K562 (cell line): ENCODE measurements around the gene ATXN7L1. TPM values are rescaled to one million over a fixed set of nuclear protein-coding genes. Genes with fewer than 3 reads are reported as not detected.

ENCODE experiments used
- ATAC-seq: fragments of 200-7000 bp; cut with Tn5 transposase; 3 replicates; pipeline ENCODE4 v1.9.1; 2020; ENCODE audit warnings: moderate library complexity
- BruUV-seq: library from RNA; stranded (reverse); fragments of 400-500 nt; replicated peaks from 2 replicates; lab custom pipeline; 2021; lab: Mats Ljungman, UMichigan
- CTCF ChIA-PET: fragments of 300-600 bp; formaldehyde crosslinking; extraction: SDS; loops from one replicate; lab custom pipeline; 2021; ENCODE audit warnings: low intra/inter-chr PET ratio; lab: Yijun Ruan, JAX
- POLR2A ChIA-PET: fragments of 300-600, 350-650 bp; sonication (Branson Sonifier 250); formaldehyde crosslinking; extraction: SDS; loops from one replicate; lab custom pipeline; 2021; ENCODE audit warnings: antibody characterized with exemption, inconsistent platforms; lab: Yijun Ruan, JAX
- DNase-seq, 4 experiments: peaks; one replicate each; pipeline versions ENCODE4 v3.0.0 to v3.0.0-alpha.2; 2011 to 2018; ENCODE audit warnings: low spot score in 3 of 4, mixed read lengths in 3 of 4; ENCODE audit errors: extremely low read depth in 1 of 4
- FAIRE-seq: peaks from 2 replicates; lab custom pipeline; 2011; peaks lifted over from hg19 to GRCh38; lab: Jason Lieb, UNC
- H2AFZ ChIP-seq: 2 replicates; pipeline ENCODE4 v1.6.0; 2011; ENCODE audit warnings: low read depth, low read length, control low read depth, inconsistent platforms
- H3K27ac ChIP-seq: fragments of 200-600 bp; 3 replicates; pipeline ENCODE4 v1.8.0; 2011; ENCODE audit warnings: low read depth, mild to moderate bottlenecking, control low read depth, inconsistent platforms, low read length, moderate library complexity, mixed read lengths; ENCODE audit errors: extremely low read depth
- H3K27me3 ChIP-seq, 2 experiments: fragments of 300-600 bp in 1 of 2; 2 replicates in 1 of 2; 3 replicates in 1 of 2; pipeline versions ENCODE4 v1.6.0 to v1.8.0; 2011; ENCODE audit warnings: inconsistent platforms in 2 of 2, low read length in 2 of 2, mild to moderate bottlenecking in 1 of 2, mixed read lengths in 1 of 2, moderate library complexity in 1 of 2; ENCODE audit not compliant: control insufficient read depth in 2 of 2, insufficient read depth in 2 of 2
- H3K36me3 ChIP-seq: fragments of 300-600 bp; 3 replicates; pipeline ENCODE4 v1.8.0; 2011; ENCODE audit warnings: mild to moderate bottlenecking, low read length, inconsistent platforms; ENCODE audit not compliant: control insufficient read depth, insufficient read depth
- H3K4me1 ChIP-seq, 2 experiments: fragments of 200-600 bp in 1 of 2; replicated peaks in 1 of 2; 2 replicates in 1 of 2; 3 replicates in 1 of 2; pipeline versions ENCODE4 v1.5.1 to v1.8.0; 2011; ENCODE audit warnings: inconsistent platforms in 2 of 2, low read length in 2 of 2, mild to moderate bottlenecking in 1 of 2, mixed read lengths in 1 of 2, moderate library complexity in 1 of 2; ENCODE audit not compliant: control insufficient read depth in 2 of 2, insufficient read depth in 2 of 2
- H3K4me2 ChIP-seq: 2 replicates; pipeline ENCODE4 v1.6.1; 2011; ENCODE audit warnings: low read length, control low read depth, inconsistent platforms, mixed read lengths; ENCODE audit not compliant: insufficient read depth
- H3K4me3 ChIP-seq: fragments of 200-600 bp; sonication (generic), shearing (Covaris generic); 2 replicates; pipeline ENCODE4 v1.5.1; 2016; ENCODE audit warnings: control low read depth, inconsistent platforms
- H3K79me2 ChIP-seq: fragments of 200-600 bp; 3 replicates; pipeline ENCODE4 v1.8.0; 2011; ENCODE audit warnings: low read length, inconsistent platforms; ENCODE audit not compliant: control insufficient read depth, insufficient read depth
- H3K9ac ChIP-seq, 2 experiments: 2 replicates each; pipeline versions ENCODE4 v1.6.0 to v1.6.1; 2011; ENCODE audit warnings: low read depth in 2 of 2, low read length in 2 of 2, control low read depth in 1 of 2, inconsistent platforms in 1 of 2, mild to moderate bottlenecking in 1 of 2, mixed read lengths in 1 of 2; ENCODE audit not compliant: insufficient read depth in 1 of 2
- H3K9me1 ChIP-seq: one replicate; pipeline ENCODE4 v1.6.0; 2011; ENCODE audit warnings: inconsistent platforms, mild to moderate bottlenecking, low read length, moderate library complexity; ENCODE audit not compliant: control insufficient read depth, insufficient read depth
- H3K9me3 ChIP-seq: replicated peaks from 2 replicates; pipeline ENCODE4 v1.5.1; 2011; ENCODE audit warnings: low read depth, low read length, inconsistent platforms; ENCODE audit not compliant: control insufficient read depth, insufficient read depth
- H4K20me1 ChIP-seq: replicated peaks from 2 replicates; pipeline ENCODE4 v1.6.1; 2011; ENCODE audit warnings: low read length, inconsistent platforms, mixed read lengths; ENCODE audit not compliant: control insufficient read depth, insufficient read depth
- COPS2 ChIP-seq: fragments of 450-650 bp; conservative IDR thresholded peaks from 2 replicates; pipeline ENCODE4 v1.6.1; 2016; ENCODE audit warnings: mild to moderate bottlenecking, moderate library complexity
- DDX20 ChIP-seq: fragments of 450-650 bp; IDR thresholded peaks from 2 replicates; pipeline ENCODE4 v1.6.1; 2016; ENCODE audit warnings: missing genetic modification characterization, low read depth, mild to moderate bottlenecking, missing compliant biosample characterization, moderate library complexity
- ETS1 ChIP-seq: conservative IDR thresholded peaks from 2 replicates; pipeline ENCODE4 v1.6.1; 2011; ENCODE audit warnings: low read depth, mild to moderate bottlenecking, low read length; ENCODE audit not compliant: control insufficient read depth
- KLF6 ChIP-seq: fragments of 250-450 bp; sonication (Bioruptor Pico); IDR thresholded peaks from 2 replicates; pipeline ENCODE4 v1.4.0; 2020; ENCODE audit warnings: mild to moderate bottlenecking, moderate library complexity, borderline replicate concordance
- MAFF ChIP-seq: IDR thresholded peaks from 2 replicates; pipeline ENCODE4 v1.6.1; 2012; ENCODE audit warnings: low read length, improper control_type of control experiment
- MAFG ChIP-seq: fragments of 450-650 bp; conservative IDR thresholded peaks from 2 replicates; pipeline ENCODE4 v1.6.1; 2016; ENCODE audit warnings: missing genetic modification characterization, missing compliant biosample characterization
- NBN ChIP-seq: fragments of 450-650 bp; IDR thresholded peaks from 2 replicates; pipeline ENCODE4 v1.6.1; 2016; ENCODE audit warnings: low read depth, mild to moderate bottlenecking
- PHF20 ChIP-seq: fragments of 450-650 bp; IDR thresholded peaks from 2 replicates; pipeline ENCODE4 v1.6.1; 2018; ENCODE audit not compliant: partially characterized antibody
- SFPQ ChIP-seq: fragments of 200-400 bp; formaldehyde crosslinking; IDR thresholded peaks from 2 replicates; pipeline ENCODE4 v1.6.1; 2017; ENCODE audit warnings: mild to moderate bottlenecking, low read depth, low read length, moderate library complexity
- UBTF ChIP-seq, 2 experiments: IDR thresholded peaks; 2 replicates each; pipeline ENCODE4 v1.6.1; 2012; ENCODE audit warnings: improper control_type of control experiment in 2 of 2, low read depth in 2 of 2, low read length in 2 of 2, borderline replicate concordance in 1 of 2
- ZNF232 ChIP-seq: sonication (generic); formaldehyde crosslinking; IDR thresholded peaks from 2 replicates; pipeline ENCODE4 v1.8.0; 2022; ENCODE audit warnings: mild to moderate bottlenecking, missing genetic modification reagents
- ZNF57 ChIP-seq: fragments of 450-650 bp; formaldehyde crosslinking; IDR thresholded peaks from 2 replicates; pipeline ENCODE4 v1.4.0; 2020; ENCODE audit warnings: mild to moderate bottlenecking, moderate library complexity
- ZSCAN32 ChIP-seq: fragments of 450-650 bp; formaldehyde crosslinking; IDR thresholded peaks from 2 replicates; pipeline ENCODE4 v1.4.0; 2020; ENCODE audit warnings: mild to moderate bottlenecking, moderate library complexity
- WGBS: fragments of 100-300 bp; shearing (Covaris generic); methylation state at CpG from one replicate; pipeline ENCODE4 v1.1.6; 2016; ENCODE audit warnings: low coverage, mixed read lengths; ENCODE audit not compliant: insufficient coverage; ENCODE audit errors: missing lambda C conversion rate; 5-methylcytosine and 5-hydroxymethylcytosine counted together
- in situ Hi-C: fragments of 300-500 bp; cut with MboI; formaldehyde crosslinking; loops from 4 replicates; pipeline ENCODE4 v1.15.0; 2018; ENCODE audit warnings: inconsistent platforms, mixed read lengths
- intact Hi-C: fragments of 100-400 bp; cut with micrococcal nuclease; formaldehyde crosslinking; loops from 2 replicates; pipeline ENCODE4 v1.14.2; 2022
- polyA plus RNA-seq, 8 experiments: library from polyadenylated mRNA; depleted of rRNA in 4 of 8; stranded (reverse) in 5 of 8; unstranded in 3 of 8; fragments of >200 nt; fragmentation: Nextera tagmentation in 2 of 8; fragmentation: Illumina TruSeq in 1 of 8; extraction: Ambion mirVana in 2 of 8; extraction: Trizol in 1 of 8; gene quantifications; 2 replicates each; pipeline versions ENCODE4 v1.2.1 to v1.2.3, GENCODE V29; 2011 to 2014; ENCODE audit warnings: inconsistent platforms in 1 of 8, missing spikeins in 1 of 8
- total RNA-seq, 7 experiments: library from RNA; depleted of rRNA in 6 of 7; stranded (reverse); fragments of >200 nt in 6 of 7; fragmentation: Illumina TruSeq in 2 of 7; extraction: Trizol in 2 of 7; gene quantifications; 2 replicates each; pipeline versions ENCODE4 v1.2.1 to v1.2.3, GENCODE V29; 2011 to 2021; ENCODE audit warnings: low replicate concordance in 1 of 7

ATXN7L1 gene
- total and polyA plus RNA-seq, 9 of the 15 experiments (the other 6 are each of a cell fraction or from before 2014, with no cell fraction given), result 6.6 to 13.7 (median 10.7) TPM

- ChIA-PET POLR2A (interaction anchor here (0.7 to 1.3 kb wide), 2 partner anchors 8 to 21 kb away, joined by 3 read pairs; no protein-coding TSS in a partner anchor), CTCF (interaction anchor here (0.7 kb wide), 1 partner anchor 141 kb away, joined by 3 read pairs; no protein-coding TSS in a partner anchor)
- Histone ChIP-seq H3K27ac (no peak overlapping the region), H3K4me2 (no peak overlapping the region), H3K36me3 (no peaks in the 10 kb centered on the region), H3K9ac (no peak overlapping the region), H2AFZ (no peak overlapping the region), H3K9me1 (no peaks in the 10 kb centered on the region), H4K20me1 (peaks cover 21% of the 10 kb centered on the region), H3K4me3 (no peak overlapping the region), H3K79me2 (no peaks in the 10 kb centered on the region), H3K27me3 (peaks cover 9 to 31% of the 10 kb centered on the region in 2 experiments; a peak in 4 of 5 replicates), H3K4me1 (no peaks in the 10 kb centered on the region), H3K9me3 (no peaks in the 10 kb centered on the region)
- in situ Hi-C loops (no loop called here), intact Hi-C loops (no loop called here)
- ATAC-seq, result no peak
- no TSS peak for BruUV-seq
- 0% methylated on average over 2 of the region's 2 CpGs for WGBS
- FAIRE-seq, result no peak
- DNase-seq, result no peak
- TF ChIP-seq ZNF57 (CRISPR knock-in tag), result no peak
- TF ChIP-seq DDX20 (tag), result no peak
- no peak for TF ChIP-seq SFPQ
- TF ChIP-seq MAFF, result no peak
- TF ChIP-seq MAFG, result no peak
- no peak for TF ChIP-seq NBN
- no peak for TF ChIP-seq ZNF232 (CRISPR knock-in tag)
- no peak for TF ChIP-seq UBTF (IDR thresholded peaks at IDR 0.05; ENCODE audit: borderline replicate concordance in 1 of 2, low read depth in 2 of 2, low read length in 2 of 2)
- TF ChIP-seq KLF6 (CRISPR knock-in tag), result no peak
- no peak for TF ChIP-seq ZSCAN32 (CRISPR knock-in tag)
- TF ChIP-seq COPS2, result no peak
- no peak for TF ChIP-seq ETS1
- no peak for TF ChIP-seq PHF20
Observed at GRCh38 chr7:105839266-105839665, 37.1 kb downstream of the ATXN7L1 start.
